Activated CD4-positive, alpha-beta T cell treated with anti-CD3 and anti-CD28 coated beads, Interleukin-2, amount 50 U/mL, for 48 hours (primary cell): Measurements from ENCODE around the gene C4B.

ENCODE experiments used
- DNase-seq, 2 experiments: peaks; one replicate each; pipeline ENCODE4 v3.0.0-alpha.2; 2020

Gene C4B

DNA sequence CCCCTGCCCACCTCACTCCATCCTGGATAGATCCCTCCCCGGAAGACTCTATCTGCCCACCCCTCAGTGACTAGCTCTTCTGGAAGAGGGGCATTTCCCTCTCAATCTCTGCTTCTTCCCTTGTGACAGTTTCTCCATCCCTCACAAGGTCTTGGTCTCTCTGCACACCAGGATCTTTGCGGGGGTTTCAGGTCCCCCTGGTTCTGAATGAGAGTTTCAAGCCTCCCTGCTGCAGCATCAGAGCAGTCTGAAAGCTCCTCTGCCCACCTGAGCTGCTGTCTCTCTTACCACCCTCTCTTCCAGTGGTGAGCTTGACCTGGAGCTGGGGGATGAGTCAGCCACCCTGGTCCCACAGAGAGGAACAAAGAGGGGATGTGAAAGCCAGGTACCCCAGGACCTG, 70.2 kb downstream of the C4B start:
- no peak for DNase-seq
